ENCODE data around the gene KLK13. TPM values are rescaled to one million over a fixed set of nuclear protein-coding genes. Genes with fewer than 3 reads are reported as not detected.
A peak's percentile ranks its signal among the peaks of the same experiment; 100 is the strongest.

The KLK13 gene
- total RNA-seq, 1 donor from 2014 or later = not detected

- H3K4me3 ChIP-seq (ENCODE audit: low read depth, low read length) = no peak overlapping the region
- TF ChIP-seq CTCF (conservative IDR thresholded peaks at IDR 0.05; ENCODE audit: low read depth, low read length) = no peak
- no peak for DNase-seq (ENCODE audit: low read depth)
Observed at GRCh38 chr19:51098365-51099046, 33.6 kb upstream of the KLK13 start.

GRCh38 chr19:51097796-51098195 is 32.9 kb upstream of the KLK13 start:
- no peak for TF ChIP-seq CTCF (conservative IDR thresholded peaks at IDR 0.05; ENCODE audit: low read depth, low read length)
- DNase-seq (ENCODE audit: low read depth) = no peak
- no peak overlapping the region for H3K4me3 ChIP-seq (ENCODE audit: low read depth, low read length)

- DNase-seq (ENCODE audit: low read depth) = no peak
- peak; percentile 77 for TF ChIP-seq CTCF (conservative IDR thresholded peaks at IDR 0.05; ENCODE audit: low read depth, low read length)
- H3K4me3 ChIP-seq (ENCODE audit: low read depth, low read length) = no peak overlapping the region
Observed at GRCh38 chr19:51097166-51097738, 32.4 kb upstream of the KLK13 start.

GRCh38 chr19:51096473-51097165 is 31.7 kb upstream of the KLK13 start:
- peak; percentile 40 for TF ChIP-seq CTCF (conservative IDR thresholded peaks at IDR 0.05; ENCODE audit: low read depth, low read length)
- H3K4me3 ChIP-seq (ENCODE audit: low read depth, low read length) = no peak overlapping the region
- no peak for DNase-seq (ENCODE audit: low read depth)

- TF ChIP-seq CTCF (conservative IDR thresholded peaks at IDR 0.05; ENCODE audit: low read depth, low read length) = peak; percentile 67
- H3K4me3 ChIP-seq (ENCODE audit: low read depth, low read length) = no peak overlapping the region
- no peak for DNase-seq (ENCODE audit: low read depth)
Observed at GRCh38 chr19:51094696-51095279, 29.9 kb upstream of the KLK13 start.

- DNase-seq (ENCODE audit: low read depth) = no peak
- H3K4me3 ChIP-seq (ENCODE audit: low read depth, low read length) = no peak overlapping the region
- TF ChIP-seq CTCF (conservative IDR thresholded peaks at IDR 0.05; ENCODE audit: low read depth, low read length) = no peak
Observed at GRCh38 chr19:51093510-51094345, 28.8 kb upstream of the KLK13 start.
